Activated CD8-positive, alpha-beta memory T cell treated with anti-CD3 and anti-CD28 coated beads, Interleukin-2, amount 50 U/mL, for 24 hours (primary cell): ENCODE results near the gene ZC3H18.
"Not testable (repeated sequence)": the region's sequence is repeated elsewhere in the genome, so short reads cannot be mapped to it uniquely, and the experiment has no call there.

Source experiments
- DNase-seq: peaks from one replicate; pipeline ENCODE4 v3.0.0-alpha.2; 2020; ENCODE audit errors: extremely low read depth

Gene ZC3H18

DNA sequence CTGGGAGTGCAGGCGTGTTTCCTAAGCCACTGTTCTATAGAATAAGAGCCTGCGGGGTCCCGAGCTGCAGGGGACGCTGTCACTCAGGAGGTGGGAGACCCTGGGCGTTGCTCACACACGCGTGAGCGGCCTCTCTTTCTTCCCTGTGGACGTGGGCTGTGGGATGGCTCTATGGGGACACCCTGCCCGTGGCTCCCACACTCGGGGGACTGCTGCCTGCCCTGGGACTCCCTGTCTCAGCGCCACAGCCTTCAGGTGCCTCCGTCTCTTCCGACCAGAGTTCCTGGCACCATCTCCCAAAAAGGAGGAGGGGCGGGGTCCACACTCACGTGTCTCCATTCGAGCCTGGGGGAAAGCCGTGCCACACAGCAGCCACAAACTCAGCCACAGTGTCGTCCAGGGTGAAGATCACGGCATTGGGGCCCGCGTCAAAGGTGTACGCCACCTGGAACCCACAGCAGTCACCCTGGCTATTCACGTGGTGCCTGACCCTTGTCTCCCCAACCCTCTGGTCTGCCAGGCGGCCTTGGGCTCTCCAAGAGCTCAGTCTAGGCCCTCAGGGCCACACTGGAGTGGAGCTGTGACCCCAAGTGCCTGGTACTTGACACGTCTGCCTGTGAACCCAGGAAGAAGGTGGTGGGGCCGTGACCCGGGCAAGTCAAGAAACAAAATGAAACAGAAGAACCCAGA, 84.3 kb downstream of the ZC3H18 start:
- DNase-seq = no peak

DNA sequence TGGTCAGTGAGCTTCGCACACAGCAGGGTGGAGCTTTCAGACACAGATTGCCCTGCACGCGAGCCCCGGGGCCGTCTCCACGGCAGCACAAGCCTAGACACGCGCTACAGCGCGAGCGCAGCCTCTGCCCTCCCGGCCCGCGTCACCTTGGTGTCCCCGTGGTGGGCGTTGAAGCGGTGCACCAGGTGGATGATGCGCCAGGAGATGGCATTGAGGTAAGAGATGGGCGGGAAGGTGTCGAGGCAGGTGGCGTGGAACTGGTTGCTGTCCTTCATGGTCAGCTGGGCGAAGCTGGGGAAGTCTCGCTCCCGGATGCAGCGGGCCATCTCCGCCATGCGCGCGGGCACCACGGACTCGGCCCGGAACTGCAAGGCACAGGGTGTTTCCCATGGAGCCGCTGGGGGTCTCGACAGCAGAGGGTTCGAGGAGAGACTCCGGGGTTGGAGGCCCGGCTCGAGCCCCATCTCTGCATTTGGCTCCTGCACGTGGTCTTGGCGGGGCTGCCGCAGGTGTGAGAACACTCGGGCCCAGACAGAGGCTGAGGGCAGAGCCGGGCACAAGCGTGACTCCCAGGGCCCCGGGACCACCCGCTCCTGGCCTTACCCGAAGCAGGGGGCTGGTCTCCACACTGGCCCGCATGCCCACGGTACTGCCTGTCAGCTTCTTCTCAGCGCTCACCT, 85.0 kb downstream of the ZC3H18 start:
- no peak for DNase-seq

DNA sequence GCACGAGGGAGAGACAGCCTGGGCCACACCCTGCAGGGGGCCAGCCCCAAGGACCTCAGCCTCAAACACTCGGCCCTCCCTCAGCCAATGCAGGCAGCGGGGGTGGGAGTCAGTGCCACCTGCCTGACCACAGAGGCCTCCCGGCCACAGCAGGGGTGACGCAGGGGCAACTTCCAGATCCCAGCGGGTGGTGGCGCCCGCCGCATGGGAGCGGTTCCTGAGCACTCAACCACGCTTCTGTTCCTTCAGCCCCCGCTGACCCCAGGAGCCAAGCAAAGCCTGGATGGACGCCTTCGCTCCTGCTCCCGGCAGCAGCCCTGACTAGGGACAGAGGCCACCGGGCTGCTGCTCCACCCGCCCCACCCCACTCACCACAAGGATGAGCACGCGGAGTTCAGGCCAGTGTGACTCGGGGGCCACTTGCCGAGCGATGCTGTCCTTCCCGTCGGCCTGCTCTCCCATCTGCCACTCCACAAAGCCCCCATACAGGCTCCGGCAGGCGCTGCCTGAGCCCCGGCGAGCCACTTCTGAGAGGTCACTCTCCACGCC, 85.6 kb downstream of the ZC3H18 start:
- no peak for DNase-seq

DNA sequence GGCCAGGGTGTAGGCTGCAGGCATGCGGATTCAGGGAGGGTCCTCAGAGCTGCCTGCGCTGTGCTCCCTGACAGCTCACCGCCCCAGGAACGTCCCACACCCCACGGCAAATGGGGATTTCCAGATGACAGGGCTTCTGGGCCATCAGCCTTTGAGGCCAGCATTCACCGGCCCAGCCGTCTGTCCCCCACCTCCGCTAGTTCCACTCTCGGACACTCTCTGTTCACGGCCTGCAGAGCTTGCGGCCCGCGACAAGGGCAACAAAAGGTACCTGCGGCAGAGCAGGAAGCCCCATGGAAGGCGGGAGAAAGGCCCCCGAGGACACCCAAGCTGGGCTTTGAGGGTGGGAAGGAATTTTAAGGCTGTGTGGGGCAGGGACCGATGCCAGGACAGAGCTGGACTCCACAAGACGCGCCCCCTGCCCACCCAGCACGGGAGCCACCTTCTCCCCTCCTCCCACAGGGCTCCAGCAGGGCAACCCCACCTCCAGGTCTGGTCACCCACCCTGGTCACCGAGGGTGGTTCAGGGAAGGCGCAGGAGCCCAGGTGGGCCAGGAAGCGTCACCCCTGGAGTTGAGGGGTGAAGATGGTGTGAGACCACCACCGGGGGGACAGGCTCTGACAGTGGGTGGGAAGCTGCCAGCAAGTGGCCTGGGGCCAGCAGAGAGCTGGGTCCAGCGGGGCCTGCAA, 86.2 kb downstream of the ZC3H18 start:
- no peak for DNase-seq

DNA sequence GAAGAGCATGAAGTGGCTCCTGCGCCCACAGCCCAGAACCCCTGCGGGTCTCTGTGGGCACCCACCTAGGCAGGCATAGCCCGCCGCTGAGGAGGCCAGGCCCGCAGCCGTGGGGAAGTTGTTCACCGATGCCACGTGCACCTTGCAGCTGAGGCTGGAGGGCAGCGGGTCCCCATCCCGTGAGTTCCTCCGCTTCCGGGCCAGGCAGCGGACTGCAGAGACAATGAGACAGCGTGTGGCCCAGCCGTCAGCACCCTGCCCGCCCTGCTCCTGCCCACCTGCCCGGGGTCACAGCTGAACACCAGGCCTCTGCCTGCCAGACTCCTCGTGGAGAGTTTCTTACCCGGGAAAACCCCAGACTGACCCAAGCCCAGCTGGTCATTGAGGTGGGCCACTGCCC, 87.2 kb downstream of the ZC3H18 start:
- no peak for DNase-seq

DNA sequence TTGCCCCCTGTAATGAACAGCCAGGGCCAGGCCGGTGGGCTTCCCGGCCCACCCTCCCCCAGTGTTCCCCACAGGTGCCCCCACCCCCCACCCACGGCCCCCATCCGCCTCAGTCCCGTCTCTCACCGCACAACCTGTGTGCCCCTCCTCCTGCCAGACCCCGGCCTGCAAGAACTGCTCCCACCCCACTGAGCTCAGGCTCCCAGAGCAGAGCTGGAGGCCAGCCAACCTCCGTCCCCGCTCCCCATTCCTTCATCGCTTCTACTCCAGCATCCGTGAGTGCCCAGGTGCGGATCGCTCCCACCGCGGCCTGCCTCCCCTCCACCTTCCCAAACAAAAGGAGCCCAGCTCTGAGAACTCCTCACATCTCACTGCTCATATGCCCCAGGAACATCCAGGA, 88.5 kb downstream of the ZC3H18 start:
- DNase-seq = no peak

DNA sequence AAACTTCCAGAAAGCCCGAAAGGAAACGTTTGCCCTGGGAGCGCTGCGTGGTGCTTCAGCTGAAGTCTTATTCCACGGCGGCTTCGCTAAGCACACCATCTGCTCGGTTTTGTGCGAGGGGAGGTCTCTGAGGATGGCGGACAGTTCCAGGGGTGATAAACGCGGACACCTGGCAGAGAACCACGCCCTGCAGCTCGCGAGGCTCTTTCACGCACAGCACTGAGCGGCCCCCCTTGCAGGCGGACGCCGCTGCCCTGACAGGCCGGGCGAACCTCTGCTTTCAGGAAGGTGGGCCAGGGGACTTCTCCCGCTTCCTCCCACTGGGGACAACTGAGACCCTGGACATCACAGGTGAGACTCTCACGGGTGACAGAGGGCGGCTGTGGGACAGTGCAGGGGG, 89.0 kb downstream of the ZC3H18 start:
- DNase-seq = no peak

- no peak for DNase-seq
Measured at GRCh38 chr16:88661468-88661867, 91.3 kb downstream of the ZC3H18 start.

- no peak for DNase-seq
Measured at GRCh38 chr16:88662222-88662842, 92.1 kb downstream of the ZC3H18 start.

DNA sequence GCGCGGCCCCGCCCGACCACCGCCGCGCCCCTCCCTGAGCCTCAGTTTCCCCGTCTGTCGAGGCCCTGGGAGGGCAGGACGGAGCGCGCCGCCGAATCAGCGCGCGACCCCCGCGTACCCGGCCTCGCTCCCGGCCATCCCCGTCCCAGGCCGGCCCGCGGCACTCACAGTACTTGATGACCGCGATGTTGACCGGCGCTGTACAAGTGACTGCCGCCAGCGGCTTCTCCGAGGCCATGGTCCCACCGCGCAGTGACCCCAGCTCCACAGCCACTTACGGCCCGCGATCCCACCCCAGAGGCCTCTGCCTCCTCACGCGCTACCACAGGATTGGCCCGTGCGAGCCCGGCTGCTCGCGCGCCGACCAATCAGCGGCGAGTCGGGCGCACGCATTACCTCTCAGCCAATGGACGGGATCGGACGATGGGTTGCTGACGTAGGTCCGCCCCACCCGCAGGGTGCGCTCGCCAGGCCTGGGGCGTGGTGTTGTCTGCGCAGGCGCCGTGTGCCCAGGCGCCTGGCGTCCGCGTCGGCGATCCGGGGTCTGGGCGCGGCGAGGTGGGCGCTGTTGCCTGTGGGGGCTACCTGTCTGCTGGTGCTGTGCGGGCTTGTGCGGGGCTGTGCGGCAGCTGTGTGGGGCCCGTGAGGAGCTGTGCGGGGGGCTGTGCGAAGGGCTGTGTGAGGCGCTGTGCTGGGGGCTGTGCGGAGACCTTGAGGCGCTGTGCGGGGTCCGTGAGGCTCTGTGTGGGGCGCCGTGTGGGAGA, 92.8 kb downstream of the ZC3H18 start, which contains the start of gene MVD:
Gene MVD (minus strand): TSS at position 249 of the 764 bp plus-strand sequence. CDS start 11 bp downstream, at position 238.
- peak; percentile 86 for DNase-seq

- no peak for DNase-seq
Measured at GRCh38 chr16:88665148-88665547, 94.9 kb downstream of the ZC3H18 start.

GRCh38 chr16:88665570-88665969, 95.4 kb downstream of the ZC3H18 start:
- no peak for DNase-seq

DNA sequence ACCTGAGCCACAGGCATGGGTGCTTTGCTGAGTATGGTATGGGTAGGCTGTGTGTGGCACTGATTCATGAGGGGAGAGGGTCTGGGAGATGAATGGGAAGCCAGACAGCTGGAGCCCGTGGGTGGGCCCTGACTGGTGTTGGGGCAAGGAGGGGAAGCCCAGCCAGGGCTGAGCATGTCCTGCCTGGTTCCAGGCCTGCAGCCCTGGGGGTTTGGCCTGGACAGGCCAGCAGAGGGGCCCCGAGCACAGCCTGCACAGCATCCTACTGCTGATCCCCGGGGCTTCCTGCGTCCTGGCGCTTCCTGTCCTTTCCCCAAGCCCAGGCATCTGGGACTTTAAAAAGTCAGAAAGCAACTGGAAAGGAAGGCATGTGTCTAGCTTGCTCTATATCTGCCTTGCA, 97.3 kb downstream of the ZC3H18 start:
- no peak for DNase-seq

- DNase-seq = not testable (repeated sequence)
Measured at GRCh38 chr16:88669493-88669892, 99.3 kb downstream of the ZC3H18 start.

DNA sequence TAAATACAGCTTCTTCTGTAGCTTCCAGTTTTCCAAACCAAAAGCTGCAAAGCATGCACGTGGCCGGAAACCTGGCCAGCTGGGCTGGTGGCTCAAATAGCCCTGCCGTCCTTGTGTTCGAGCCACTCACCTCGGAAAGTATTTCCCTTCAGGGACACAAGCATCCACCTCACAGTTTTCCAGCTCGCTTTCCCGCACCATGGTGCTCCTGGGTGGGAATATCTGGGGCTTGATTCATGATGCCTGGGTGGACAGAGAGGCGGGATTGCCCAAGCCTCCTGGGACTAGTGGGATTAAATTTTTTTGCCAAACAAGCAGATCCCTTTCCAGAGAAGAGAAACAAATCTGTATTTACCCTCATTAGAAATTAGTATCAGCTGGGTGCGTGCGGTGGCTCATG, 99.8 kb downstream of the ZC3H18 start:
- DNase-seq = no peak

GRCh38 chr16:88671806-88672205, 101.6 kb downstream of the ZC3H18 start:
- DNase-seq = no peak

DNA sequence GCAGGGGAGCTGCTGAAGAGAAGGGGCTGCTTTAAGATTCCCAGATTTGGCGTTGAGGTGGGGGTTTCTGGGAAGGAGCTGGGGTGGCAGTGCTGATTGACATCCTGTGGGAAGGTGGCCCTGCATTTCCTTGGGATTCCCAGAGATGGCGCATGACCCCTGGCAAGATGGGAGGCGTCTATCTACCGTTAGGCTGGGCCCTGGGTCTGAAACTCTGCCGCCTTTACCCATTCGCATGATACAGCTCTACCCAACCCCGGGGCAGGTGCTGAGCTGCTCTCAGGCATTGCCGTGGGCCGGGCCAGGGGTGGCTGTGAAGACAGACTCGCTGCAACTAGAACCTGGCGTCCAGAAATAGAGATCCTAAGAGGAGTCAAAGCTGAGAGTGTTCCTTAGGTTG, 102.6 kb downstream of the ZC3H18 start:
- DNase-seq = no peak

DNA sequence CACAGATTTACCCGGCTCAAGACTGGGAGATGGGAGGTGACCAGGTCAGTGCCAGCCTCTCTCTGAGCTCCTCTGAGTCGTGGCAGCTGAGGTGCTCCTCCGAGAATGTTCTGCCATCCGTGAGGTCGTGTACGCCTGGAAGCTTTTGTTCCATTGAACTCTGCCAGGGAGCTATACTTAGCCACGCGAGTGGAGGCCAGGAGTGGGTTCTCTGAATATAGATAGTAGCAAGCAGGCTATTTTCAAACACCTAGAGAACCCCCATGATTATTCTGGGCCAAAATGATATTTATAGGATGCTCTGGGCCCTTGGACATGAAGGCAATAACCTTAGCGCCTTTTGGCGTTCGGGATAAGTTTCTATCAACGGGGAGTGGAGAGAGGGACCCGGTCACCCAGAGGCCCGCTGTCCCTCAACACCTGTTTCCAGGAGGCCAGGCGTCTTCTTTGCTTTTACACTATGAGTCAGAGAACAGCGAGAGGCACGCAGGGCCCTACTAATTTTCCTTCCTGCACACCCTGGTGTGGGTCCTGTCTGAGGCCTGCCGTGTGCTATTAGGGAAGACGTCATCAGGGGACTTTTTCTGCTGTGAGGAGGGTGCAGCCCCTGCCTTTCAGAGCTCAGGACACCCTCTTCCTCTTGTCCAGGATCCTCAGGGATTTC, 103.6 kb downstream of the ZC3H18 start:
- no peak for DNase-seq

DNA sequence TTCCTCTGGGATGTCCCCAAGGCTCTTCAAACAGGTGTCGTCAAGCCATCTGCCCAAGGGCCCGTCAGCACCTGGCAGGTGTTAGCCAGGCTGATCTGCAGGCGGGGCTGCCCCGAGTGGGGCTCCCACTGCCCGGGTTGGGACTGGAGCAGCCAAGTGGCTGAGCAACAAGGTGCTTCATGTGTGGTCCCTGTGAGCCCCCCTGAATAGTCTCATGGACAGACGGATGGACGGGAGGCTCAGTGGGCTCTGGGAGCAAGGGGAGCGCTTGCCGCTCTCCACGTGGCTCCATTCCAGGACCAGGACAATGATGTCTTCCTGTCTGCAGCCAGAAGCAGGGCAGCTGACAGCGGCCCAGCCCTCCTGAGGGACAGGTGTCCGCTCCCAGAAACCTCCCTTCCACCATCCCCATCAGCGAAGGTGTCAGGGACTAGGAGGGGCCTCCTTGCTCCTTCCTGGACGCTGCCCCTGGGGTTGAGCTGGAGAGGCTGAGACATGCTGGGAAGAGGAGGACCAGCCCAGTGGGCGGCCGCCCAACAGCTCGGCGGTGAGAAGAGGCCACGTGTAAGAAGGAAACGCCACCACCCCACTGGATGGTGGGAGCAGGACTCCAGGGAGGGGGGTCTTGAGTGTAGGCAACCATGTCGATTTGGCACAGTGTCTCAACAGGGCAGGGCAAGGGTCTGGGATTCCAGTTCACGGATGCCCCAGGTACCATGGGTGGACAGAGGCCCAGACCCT, 106.5 kb downstream of the ZC3H18 start:
- DNase-seq = no peak

DNA sequence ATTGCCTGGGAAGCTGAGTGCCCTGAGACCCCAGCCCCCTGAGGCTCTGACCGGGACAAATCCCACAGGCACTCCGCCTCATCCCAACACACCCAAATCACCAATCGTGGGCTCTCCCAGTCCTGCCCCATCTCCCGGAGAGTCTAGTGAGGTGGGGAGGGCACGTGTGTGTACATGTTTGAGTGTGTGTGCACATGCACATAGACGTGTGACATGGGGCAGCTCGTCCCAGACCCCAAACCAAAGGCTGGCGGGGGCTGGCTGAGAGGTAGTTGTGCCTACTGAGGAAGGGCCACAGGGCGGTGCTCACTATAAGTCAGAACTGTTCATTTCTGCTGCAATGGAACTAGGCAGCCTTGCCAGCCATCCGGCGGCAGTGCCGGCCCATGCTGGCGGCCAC, 107.5 kb downstream of the ZC3H18 start:
- no peak for DNase-seq
